NCI-H82 (cell line): ENCODE data around the gene NFAT5.
"Not testable (repeated sequence)": the region's sequence is repeated elsewhere in the genome, so short reads cannot be mapped to it uniquely, and the experiment has no call there.

Experiments used
- DNase-seq: peaks from one replicate; lab custom pipeline; 2025; lab: John Stamatoyannopoulos, UW

The NFAT5 gene

DNA sequence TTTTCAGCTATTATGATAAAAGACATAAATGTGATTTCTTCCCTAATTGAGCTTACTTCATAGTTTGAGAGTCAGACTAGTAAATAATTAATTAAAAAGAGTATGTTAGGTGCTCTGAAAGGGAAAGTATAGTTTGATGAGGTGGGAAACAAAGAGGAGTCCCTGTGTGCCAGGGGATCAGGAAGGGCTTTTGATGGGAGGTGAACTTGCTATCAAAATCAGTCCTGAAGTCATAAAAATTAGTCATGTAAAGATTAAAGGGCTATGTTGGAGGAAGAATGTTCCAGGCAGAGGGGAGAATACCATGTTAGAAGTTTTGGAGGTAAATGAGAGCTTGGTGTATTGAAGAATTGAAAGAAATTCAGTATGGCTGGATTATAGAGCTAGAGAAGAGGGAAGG is 31.0 kb downstream of the NFAT5 start:
- no peak for DNase-seq

DNA sequence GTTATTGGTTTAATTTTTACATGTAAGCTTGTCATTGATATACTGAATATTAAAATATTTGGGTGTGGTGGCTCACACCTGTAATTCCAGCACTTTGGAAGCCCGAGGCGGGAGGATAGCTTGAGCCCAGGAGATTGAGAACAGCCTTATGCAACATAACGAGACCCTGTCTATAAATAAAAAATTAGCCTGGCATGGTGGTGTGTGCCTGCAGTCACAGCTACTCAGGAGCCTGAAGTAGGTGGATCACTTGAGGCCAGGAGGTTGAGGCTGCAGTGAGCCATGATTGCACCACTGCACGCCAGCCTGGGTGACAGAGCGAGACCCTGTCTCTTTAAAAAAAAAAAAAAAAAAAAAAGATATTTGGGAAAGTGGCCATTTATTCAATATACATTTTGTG is 32.3 kb downstream of the NFAT5 start:
- no peak for DNase-seq

DNA sequence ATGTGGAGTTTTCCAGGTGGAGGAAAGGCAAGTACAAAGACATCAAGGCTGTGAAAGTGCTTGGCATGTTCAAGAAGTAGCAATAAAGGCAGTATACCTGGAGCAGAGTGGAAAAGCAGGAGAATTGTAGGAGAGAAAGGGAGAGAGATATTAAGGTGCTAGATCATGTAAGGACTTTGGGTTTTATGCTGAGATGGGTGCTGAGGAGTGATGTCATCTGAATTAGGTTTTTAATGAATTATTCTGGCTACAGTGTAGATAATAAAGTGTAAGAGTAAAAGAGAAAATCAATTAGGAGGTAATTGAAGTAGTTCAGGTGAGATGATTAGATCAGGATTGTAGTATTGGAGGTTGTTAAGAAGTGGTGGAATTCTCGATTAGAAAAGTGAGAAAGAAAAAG is 34.0 kb downstream of the NFAT5 start:
- DNase-seq: no peak

DNA sequence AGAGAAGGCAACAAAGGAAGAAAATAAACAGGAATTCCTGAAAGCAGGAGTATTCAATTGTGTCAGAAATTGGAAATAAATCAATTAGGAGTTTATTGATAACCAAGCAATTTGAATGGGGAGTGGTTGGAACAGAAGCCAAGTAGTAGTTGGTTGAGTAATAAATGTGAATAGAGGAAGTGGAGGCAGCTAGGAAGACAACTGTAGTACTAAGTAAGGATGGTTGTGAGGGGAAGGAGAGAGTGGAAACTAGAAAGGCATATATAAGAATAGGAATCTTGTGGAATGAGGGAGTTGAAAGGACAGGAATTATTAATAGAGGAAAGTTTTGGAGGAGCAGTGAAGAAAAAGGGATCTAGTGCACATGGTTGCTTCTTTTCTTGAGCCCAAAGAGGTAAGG is 34.4 kb downstream of the NFAT5 start:
- DNase-seq: no peak

DNA sequence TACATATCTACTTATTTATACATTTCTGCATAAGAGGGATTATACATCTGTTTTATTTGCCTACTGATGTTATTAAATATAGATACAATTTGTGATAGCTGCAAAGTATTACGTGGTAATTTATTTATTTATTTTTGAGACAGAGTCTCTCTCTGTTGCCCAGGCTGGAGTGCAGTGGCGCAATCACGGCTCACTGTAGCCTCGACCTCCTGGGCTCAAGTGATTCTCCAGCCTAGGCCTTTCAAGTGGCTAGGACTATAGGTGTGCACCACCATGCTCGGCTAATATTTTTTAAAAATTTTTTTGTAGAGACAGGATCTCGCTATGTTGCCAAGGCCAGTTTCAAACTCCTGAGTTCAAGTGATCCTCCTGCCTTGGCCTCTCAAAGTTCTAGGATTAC is 35.5 kb downstream of the NFAT5 start:
- no peak for DNase-seq

DNA sequence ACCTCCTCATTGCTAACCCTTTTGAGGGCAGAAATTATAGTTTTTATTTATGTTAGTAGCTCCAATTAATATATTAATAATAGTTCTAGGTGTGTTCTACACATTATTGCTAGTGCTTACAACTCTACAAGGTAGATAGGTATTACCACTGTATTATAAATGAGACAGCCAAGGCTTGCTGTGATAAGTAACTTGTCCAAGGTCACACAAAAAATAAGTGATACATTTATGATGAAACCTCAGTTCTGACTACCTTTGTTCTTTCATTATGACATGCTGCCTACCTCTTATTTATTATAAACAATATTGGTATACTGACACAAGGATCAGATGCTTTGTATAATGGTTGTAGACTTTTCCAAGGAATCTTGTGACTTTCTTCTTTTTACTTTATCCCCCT is 41.2 kb downstream of the NFAT5 start:
- DNase-seq: no peak

DNA sequence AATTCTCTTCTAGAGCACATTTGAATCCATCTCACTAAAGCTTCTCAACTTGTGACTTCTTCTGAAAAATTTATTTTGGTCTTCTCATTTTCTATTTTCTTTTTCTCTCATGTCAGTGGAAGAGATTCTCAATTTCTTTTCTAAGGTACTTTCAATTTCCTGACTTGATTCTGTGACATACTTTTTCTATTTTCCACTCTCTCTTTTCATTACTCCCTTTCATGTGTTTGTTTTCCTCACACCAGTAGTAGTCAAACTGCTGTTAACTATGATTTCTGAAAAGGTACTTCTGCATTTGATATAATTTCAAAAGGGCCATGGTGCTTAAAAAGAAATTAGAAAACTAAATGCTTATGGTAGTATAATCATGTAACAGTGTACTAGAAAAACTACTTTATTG is 41.9 kb downstream of the NFAT5 start:
- DNase-seq: no peak

DNA sequence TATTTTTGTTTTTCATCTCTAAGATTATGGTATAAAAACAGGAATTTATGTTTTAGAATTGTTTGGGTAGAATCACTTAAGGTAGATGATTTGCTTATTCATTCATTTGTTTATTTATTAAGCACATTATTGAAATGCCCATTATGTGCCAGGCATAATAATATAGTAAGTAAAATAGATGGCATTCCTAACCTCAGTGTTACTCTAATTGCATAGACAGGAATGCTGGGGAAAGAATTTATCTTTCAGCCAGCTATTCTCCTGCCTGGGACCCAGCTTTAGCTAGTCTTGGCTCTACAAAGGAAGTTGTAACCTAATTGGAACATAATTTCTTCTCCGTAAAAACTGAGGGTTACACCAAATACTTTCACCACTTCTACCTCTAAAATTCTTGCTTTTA is 44.6 kb downstream of the NFAT5 start:
- DNase-seq: no peak

DNA sequence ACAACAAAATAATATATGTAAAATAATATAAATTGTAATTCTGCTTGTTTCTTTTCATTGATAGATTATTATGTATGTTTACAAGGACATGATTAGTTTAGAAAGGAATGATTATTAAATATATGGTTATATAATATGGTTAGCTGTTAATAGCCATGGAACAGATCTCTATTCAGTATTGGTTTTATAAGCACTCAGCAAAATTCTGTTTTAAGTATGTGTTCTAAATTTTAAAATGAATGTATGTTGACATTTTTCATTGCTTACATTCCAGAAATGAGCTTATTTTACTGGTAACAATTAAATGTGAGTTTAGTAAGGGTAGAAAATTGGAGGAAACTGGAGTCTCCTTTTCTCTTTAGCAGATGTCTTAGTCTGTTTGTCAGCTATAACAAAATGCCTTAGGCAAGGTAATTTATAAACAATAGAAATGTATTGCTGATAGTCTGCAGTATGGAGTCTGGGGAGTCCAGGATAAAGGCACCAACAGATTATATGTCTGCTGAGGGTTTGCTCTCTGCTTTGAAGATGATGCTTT is 45.4 kb downstream of the NFAT5 start:
- DNase-seq: no peak

DNA sequence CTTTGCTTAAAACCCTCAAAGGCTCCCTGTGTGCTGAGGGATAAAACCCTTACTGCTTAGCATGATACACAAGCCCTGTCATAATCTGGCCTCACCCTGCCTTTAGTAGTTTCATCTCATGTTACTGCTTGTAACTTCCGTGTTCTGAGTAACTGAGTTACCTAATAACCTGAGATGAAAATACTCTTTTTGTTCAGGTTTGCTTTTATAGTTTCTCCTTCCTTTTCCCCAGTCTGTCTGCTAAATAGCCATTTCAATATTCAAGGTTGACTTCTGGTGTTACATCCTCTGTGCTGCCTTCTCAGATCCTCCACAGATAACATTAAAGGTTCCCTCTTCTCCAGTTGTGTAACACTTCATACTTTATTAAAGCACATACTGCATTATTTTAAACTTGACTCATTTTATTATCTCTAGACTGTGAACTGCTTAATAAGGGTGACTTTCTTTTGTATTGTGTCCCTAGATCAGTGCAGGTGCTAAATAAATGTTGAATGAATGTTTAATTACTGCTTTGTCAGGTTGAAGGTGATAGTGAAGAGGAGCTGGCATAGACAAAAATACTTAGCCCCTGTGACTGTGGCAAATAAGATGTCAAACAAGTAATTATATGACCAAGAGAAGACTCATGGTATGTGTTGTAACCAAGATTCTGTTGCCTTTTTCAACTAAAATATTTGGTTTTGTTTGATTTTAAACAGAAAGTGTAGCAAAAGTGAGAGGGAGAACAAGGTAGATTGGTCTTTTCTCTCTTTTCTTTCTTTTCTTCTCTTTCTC is 47.8 kb downstream of the NFAT5 start:
- peak; percentile 85 for DNase-seq

DNA sequence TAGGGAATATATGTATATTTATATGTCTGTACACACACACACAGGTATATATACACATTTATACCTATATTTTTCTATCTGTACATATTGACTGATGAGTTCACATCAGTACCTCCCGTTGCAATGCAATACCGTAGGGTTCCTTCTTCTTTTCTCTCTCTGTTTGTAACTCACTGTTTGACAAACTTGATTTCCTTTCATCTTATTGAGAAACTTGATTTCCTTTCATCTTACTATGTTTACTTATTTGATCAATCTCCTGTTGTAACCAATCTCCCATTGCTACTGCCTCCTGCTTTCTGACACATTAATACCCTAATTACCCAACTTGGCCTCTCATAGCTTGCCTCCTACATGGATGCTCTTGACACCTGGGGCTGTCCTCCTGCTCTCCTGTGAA is 49.8 kb downstream of the NFAT5 start:
- DNase-seq: no peak

DNA sequence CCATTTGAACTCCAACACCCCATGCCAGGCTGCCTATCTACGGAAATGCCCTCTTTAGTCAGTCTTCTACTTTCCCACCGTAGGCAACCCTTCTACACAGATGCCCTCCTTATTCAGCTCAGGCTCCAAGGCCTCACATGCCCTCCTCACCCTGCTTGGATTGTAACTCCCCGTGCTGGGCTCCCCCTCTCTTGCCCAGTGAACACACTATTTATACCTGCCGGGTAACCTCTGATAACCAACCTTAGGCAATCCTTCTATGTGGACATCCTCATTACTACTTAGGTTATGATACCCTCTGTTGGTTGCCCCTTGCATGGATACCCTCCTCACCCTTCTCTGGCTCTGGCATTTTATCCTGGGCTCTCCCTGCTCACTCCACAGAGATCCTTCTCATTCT is 50.3 kb downstream of the NFAT5 start:
- no peak for DNase-seq

DNA sequence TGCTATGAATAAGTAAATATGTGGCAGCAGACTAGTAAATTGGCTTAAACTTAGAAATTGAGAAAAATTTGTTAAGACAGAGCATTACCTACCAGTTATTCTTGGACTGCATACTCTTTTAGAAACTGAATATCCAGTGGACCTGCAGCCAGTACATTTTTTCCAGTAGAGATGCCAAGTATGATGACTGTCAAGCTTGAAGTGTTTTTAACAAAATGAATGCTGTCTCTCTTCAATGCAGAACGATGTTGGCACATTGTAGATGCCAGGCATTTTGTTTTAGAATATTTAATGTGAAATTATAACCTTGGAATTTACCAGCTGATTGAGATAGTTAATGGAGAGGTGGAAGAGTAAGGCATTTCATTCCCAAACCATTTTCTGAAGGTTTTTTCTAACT is 52.5 kb downstream of the NFAT5 start:
- DNase-seq: no peak

DNA sequence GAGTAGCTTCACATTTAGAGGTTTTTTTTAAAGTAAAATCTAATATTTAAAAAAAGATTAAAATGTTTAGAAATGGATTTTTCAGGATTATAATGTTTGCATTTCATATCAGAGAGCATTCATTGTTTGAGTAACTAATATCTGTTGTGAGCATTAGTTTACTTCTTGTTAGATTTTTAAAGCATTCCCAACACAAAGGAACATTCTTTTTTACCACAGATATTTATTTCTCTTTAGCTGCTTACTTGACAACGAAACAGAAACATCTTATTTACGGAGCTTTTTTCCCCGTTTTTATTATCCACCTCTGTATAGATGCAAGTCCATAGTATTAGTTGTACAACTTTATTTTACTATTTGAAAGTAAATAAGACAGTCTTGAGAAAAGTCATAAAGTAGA is 53.0 kb downstream of the NFAT5 start:
- DNase-seq: no peak

DNA sequence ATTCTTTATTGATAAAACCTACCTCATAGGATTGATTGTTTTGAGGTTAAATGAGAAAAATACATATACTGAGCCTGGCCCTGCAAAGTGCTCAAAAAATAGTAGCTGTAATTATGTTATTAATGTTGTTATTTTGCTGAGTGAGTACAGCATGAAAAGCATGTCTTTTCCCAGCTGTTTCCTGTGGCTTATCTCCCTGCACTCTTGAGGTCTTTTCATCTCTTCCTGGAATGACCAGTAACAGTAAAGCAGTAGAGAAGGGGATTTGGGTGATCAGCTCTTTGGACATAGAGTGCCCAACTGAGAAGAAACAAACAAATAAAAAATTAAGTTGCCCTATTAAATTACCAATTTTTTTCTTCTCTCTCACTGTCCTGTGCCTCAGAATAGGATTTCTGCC is 53.7 kb downstream of the NFAT5 start:
- DNase-seq: no peak

DNA sequence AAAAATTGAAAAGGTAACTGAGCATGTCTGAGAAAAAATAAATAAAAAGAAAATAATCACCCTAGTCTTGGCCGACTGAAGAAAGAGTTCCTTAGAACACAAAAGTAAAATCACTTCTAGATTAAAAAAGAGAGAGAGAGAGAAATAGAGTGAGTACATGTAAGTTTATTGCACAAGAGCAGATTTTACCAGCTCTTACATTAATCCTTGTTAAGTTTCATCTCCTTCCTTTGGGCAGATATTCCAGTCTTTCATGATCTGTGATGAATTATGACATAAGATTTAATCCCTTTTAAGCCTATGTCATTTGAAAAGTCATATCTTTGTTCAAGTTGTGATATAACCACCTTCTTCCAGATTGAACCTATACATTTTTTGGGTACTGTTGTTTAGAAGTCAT is 54.8 kb downstream of the NFAT5 start:
- no peak for DNase-seq

DNA sequence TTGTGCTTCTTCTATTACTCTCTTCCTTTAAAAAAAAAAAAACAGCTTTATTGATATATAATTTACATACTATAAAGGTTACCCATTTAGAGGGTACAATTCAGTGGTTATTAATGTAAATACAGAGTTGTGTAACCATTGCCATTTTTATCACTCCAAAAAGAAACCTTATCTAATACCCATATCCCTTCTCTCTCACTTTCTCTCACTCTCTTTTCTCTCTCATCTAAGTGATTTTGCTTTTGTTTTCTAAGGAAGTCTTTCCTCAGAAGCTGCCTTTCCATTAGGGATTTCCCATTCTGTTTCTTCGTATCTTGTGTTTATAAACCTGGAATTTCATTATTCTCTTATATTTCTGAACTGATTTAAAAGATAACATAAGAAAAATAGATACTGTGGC is 55.5 kb downstream of the NFAT5 start:
- DNase-seq: no peak

DNA sequence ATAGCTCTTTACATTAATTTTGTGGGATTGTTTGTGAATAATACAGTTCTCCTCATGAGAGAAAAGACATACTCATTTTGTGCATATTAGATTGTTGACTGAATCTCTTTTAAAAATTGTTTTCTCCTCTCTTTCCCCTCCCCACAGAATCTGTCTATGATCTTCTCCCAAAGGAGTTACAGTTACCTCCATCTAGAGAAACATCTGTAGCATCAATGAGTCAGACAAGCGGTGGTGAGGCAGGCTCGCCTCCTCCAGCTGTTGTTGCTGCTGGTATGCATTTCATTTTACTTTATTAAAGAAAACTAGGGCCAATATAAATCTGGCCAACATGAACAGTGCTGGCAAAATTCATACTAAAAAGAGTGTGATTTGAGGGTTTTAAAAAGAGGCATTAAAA is 60.5 kb downstream of the NFAT5 start:
- no peak for DNase-seq

DNA sequence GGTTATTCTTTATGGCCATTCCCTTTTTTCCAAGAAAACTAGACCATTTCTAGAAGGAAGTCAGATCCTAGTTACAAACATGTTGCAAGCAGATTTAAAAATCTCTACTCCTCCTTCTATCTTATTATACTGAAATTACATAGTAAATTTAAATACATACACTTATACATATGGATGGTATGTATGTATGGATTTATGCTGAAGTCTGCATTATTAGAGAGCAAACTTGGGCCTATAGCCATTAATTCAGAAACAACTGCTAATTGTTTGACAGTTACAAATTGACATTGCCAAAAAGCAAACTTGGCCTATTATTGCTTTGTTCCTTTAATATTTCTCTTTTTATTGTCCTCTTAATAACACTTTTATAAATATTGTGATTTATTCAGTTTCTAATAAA is 67.1 kb downstream of the NFAT5 start:
- no peak for DNase-seq

DNA sequence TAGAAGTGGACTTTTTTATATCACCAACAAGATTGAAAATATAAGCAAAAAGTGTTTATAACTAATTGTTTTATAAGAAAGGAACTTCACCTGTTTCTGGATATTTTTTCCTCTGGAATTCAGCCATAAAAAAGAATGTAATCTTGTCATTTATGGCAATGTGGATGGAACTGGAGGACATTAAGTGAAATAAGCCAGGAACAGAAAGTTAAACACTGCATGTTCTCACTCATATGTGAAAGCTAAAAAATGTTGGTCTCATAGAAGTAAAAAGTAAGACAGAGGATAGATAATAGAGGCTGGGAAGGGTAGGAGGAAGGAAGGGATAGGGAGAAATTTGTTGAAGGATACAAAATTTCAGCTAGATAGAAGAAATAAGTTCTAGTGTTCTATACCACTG is 67.6 kb downstream of the NFAT5 start:
- DNase-seq: no peak

DNA sequence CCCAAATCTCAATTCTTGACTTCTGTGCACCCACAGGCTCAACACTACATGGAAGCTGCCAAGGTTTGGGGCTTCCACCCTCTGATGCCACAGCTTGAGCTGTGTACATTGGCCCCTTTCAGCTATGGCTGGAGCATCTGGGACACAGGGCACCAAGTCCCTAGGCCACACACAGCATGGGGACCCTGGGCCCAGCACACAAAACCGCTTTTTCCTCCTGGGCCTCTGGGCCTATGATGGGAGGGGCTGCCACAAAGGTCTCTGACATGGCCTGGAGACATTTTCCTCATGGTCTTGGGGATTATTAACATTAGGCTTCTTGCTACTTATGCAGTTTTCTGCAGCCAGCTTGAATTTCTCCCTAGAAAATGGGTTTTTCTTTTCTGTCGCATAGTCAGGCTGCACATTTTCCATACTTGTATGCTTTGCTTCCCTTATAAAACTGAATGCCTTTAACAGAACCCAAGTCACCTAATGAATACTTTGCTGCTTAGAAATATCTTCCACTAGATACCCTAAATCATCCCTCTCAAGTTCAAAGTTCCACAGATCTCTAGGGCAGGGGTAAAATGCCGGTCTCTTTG is 70.9 kb downstream of the NFAT5 start:
- not testable (repeated sequence) for DNase-seq

DNA sequence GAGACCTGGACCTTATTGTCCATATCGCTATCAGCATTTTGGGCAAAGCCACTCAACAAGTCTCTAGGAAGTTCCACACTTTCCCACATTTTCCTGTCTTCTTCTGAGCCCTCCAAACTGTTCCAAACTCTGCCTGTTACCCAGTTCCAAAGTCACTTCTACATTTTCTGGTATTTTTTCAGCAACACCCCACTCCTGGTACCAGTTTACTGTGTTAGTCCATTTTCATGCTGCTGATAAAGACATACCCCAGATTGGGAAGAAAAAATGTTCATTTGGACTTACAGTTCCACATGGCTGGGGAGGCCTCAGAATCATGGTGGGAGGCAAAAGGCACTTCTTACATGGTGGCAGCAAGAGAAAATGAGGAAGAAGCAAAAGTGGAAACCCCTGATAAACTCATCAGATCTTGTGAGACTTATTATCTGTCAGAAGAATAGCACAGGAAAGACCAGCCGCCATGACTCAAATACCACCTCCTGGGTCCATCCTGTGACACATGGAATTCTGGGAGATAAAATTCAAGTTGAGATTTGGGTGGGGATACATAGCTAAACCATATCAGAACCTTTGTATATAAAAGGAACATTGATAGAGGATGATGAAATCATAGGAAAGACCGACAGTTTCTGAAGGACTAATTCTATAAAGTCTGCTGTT is 71.6 kb downstream of the NFAT5 start:
- not testable (repeated sequence) for DNase-seq

DNA sequence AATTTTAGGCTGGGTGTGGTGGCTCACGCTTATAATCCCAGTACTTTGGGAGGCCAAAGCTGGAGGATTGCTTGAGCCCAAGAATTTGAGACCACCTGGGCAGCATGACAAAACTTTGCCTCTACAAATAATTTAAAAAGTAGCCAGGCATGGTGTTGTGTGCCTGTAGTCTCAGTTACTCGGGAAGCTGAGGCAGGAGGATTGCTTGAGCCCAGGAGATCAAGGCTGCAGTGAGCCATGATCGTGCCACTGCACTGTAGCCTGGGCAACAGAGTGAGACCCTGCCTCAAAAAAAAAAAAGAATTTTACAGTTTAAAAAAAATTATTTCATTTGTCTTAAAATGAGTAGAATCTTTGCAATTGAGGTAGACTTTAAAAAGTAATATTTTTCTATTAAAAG is 78.2 kb downstream of the NFAT5 start:
- DNase-seq: not testable (repeated sequence)
